GM13977 (cell line): ENCODE results near the gene CD5L.

Source experiments
- DNase-seq: peaks from one replicate; pipeline ENCODE4 v3.0.0; 2012; ENCODE audit warnings: low spot score
- in situ Hi-C: fragments of 300-500 bp; cut with MboI; formaldehyde crosslinking; loops from one replicate; pipeline ENCODE4 v1.12.0; 2022; ENCODE audit warnings: low sequenced_read_pairs, low pct_unique_long_range_greater_than_20kb, mixed read lengths, inconsistent platforms; ENCODE audit not compliant: unreplicated experiment
- TF ChIP-seq, protein P1 (sequence below): IDR thresholded peaks from 2 replicates; pipeline ENCODE4 v1.5.1; 2012; ENCODE audit warnings: mild to moderate bottlenecking, control low read depth; ENCODE audit not compliant: insufficient read depth; ENCODE audit errors: extremely low read depth, missing control alignments

The CD5L gene

DNA sequence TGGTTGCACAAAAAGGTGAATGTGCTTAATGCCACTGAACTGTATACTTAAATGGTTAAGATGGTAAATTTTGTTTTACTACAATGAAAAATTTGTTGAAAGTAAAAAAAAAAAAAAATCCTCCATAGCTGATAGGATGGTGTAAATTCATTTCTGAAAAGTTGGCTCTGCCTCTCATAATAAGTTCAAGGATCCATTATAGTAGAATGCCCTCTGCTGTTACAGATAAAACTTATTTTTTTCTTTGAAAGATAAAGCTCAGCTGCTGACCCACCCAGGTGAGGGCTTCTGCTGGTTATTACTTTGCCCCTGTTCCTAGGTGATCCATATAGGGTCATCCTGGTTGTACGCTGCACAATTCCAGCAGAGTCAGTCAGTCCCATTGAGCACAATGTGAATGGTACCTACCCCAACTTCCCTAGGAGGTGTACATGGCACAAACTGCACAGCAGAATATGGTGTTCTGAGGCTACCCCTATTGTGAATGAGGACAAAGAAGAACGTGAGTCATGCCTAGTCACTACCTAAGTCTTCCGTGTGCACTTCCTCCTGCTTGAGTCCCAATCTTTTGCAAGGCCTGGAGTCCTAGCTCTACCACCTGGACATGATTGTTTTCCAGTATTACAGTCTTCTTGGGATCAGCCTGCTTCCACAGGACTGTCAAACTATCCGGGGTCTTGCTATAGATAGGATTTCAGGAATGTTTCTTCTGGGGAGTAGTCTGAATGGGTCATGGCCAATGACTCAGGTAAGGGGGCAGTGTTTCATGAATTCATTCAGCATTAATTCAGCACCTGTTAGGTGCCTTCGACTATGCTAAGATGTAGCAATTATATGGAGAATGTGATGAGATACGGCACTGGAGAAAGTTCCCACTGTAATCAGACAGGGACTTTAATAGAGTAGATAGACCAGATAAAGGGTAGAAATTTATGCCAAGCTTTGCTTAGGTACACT, 20.8 kb upstream of the CD5L start:
- in situ Hi-C loops: no loop called here
- TF ChIP-seq, protein P1, sequence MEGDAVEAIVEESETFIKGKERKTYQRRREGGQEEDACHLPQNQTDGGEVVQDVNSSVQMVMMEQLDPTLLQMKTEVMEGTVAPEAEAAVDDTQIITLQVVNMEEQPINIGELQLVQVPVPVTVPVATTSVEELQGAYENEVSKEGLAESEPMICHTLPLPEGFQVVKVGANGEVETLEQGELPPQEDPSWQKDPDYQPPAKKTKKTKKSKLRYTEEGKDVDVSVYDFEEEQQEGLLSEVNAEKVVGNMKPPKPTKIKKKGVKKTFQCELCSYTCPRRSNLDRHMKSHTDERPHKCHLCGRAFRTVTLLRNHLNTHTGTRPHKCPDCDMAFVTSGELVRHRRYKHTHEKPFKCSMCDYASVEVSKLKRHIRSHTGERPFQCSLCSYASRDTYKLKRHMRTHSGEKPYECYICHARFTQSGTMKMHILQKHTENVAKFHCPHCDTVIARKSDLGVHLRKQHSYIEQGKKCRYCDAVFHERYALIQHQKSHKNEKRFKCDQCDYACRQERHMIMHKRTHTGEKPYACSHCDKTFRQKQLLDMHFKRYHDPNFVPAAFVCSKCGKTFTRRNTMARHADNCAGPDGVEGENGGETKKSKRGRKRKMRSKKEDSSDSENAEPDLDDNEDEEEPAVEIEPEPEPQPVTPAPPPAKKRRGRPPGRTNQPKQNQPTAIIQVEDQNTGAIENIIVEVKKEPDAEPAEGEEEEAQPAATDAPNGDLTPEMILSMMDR: no peak
- no peak for DNase-seq

DNA sequence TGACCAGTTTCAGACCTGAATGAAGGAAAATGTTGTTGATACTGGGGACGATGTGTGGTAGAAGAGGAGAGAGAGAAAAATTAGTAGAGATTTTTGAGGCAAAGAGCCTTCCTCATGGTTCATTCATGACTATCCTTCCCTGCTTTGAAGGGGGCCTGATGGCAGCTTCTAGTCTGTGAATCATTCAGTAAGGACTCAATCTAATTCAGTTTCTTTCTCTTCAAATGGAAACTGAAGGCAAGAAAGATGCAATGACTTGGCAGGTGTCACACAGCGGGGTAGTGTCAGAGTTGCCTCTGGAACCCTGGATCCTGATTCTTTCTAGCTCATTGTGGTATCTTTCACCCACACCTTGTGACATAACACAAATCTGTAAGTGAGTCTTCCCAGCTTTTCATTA, 14.9 kb upstream of the CD5L start:
- no peak for DNase-seq
- TF ChIP-seq, protein P1: no peak
- in situ Hi-C loops: no loop called here

DNA sequence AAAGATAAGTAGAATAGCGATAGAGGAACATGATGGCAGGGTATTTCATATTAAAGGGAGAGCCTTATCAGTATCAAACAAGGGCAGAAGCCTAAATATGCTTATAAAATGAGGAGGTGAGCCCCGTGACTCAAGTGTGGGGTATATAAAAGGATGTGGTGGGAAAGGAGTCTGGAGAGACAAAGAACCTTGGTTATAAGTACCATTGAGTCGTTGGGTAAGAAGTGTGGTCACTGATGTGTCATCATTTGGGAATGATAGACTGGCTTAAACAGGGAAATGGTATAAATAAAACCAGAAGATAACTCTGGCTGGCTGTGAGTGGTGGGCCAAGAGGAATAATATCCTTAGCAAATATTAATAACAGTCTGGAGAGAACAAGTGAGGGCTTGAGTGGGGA, 10.9 kb upstream of the CD5L start:
- DNase-seq: no peak
- TF ChIP-seq, protein P1: no peak
- in situ Hi-C loops: no loop called here

DNA sequence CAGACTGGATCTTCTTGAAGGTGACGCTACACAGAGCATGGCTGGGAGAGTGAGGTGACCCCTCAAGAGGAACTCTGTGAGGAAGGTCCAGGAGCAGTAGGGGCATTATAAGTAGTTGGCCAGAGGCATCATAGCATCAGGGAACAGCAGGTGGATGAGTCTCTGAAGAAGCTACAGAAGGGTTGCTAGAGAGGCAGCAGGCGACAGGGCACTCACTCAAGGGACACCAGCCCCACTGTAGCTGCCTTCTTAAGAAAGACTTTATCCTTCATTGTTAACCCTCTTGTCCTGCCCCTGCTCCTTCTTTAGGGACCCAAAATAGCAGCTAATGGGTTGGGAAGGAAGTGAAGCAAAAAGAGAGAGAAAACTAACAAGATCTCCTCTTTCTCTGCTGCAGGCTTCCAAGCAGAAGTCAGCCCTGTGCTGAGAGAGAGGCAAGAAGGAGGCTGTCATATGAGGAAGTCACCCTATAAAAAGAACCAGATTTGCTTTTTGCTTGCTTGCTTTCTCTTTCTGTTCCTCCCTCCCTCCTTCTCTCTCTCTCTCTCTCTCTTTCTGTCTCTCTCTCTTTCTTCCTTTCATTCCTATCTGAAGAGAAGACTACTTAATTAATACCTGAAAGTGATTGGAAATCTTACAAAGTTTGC, 7.7 kb upstream of the CD5L start:
- in situ Hi-C loops: no loop called here
- DNase-seq: peak; percentile 33
- TF ChIP-seq, protein P1: no peak

DNA sequence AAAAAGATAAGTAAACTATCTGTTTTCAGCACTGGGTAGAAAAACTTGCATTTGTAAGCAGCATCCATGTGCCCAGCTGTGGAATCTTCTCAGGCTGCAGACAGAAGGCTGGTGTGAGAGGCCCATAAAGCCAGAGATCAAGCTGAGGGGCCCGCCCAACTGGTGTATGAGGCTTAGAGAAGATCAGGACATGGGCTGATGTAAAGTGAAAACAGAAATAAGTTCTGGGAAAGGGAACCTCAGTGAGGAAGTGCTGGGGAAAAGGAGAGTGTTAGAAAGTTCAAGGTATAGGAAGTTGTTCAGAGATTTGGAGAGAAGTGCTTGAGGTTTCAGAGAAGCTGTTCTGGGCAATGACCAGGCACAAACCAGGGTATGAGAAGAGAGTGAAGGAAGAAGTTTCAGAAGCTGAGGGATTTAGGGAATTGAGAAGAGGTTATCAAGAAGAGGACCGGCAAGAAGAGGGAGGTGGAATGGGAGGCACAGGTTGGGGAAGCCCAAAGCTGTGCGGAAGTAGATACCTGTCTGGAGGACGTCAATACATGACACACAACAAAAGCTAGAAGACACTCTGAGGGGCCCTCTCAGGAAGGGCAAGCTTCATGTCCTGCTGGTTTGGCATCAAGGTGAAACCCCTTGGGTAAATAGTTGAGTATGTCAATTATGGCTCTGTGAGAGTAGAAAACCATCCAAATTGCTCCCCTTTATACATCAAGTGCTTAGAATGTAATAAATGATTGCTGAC, 2.7 kb upstream of the CD5L start:
- in situ Hi-C loops: no loop called here
- TF ChIP-seq, protein P1: no peak
- DNase-seq: no peak

DNA sequence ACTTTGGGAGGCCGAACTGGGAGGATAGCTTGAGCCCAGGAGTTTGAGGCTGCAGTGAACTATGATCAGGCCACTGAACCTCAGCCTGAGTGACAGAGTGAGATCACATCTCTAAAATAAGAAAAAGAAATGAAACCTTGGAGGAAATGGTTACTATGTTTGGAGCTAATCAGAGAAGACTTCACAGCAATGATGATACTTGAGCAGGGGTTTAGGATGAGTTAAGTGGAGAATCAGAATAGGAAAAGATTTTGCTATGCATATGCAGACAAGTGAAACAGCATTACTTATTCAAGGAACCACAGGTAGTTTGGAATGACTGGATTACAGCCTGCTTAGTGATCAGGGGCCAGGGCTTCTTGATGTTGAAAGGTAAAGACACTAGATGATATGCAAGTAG, 1.3 kb upstream of the CD5L start:
- in situ Hi-C loops: no loop called here
- no peak for DNase-seq
- TF ChIP-seq, protein P1: no peak
